GM19043 (cell line): Measurements from ENCODE around the gene LARP4B.

Experiments
- ATAC-seq: cut with Tn5 transposase; IDR thresholded peaks from one replicate; pipeline ENCODE4 v1.9.1; 2021; ENCODE audit warnings: low read depth; ENCODE audit not compliant: unreplicated experiment

The LARP4B gene

GRCh38 chr10:811379-812175, 119.9 kb downstream of the LARP4B start:
- no peak for ATAC-seq

GRCh38 chr10:810351-810846, 121.1 kb downstream of the LARP4B start:
- ATAC-seq, result no peak

- ATAC-seq, result no peak
These were observed 121.7 kb downstream of the LARP4B start for GRCh38 chr10:809671-810350.

GRCh38 chr10:807958-808353, 123.5 kb downstream of the LARP4B start:
- no peak for ATAC-seq

GRCh38 chr10:807163-807957, 124.1 kb downstream of the LARP4B start:
- no peak for ATAC-seq

- ATAC-seq, result no peak
These were observed 124.9 kb downstream of the LARP4B start for GRCh38 chr10:806451-807162.

GRCh38 chr10:805620-806305, 125.7 kb downstream of the LARP4B start:
- ATAC-seq, result no peak

GRCh38 chr10:804787-805619, 126.5 kb downstream of the LARP4B start:
- no peak for ATAC-seq

GRCh38 chr10:804191-804781, 127.2 kb downstream of the LARP4B start:
- no peak for ATAC-seq

GRCh38 chr10:803041-803741, 128.3 kb downstream of the LARP4B start:
- no peak for ATAC-seq

- ATAC-seq, result no peak
These were observed 129.0 kb downstream of the LARP4B start for GRCh38 chr10:802506-802905.

GRCh38 chr10:797179-797578, 134.3 kb downstream of the LARP4B start:
- no peak for ATAC-seq

- ATAC-seq, result no peak
These were observed 135.3 kb downstream of the LARP4B start for GRCh38 chr10:796233-796632.

GRCh38 chr10:794382-794956, 137.0 kb downstream of the LARP4B start:
- no peak for ATAC-seq

- no peak for ATAC-seq
These were observed 138.8 kb downstream of the LARP4B start for GRCh38 chr10:792792-793100.

GRCh38 chr10:792083-792791, 139.3 kb downstream of the LARP4B start:
- no peak for ATAC-seq

GRCh38 chr10:791639-792038, 139.9 kb downstream of the LARP4B start:
- ATAC-seq, result no peak
